Stimulated activated CD8-positive, alpha-beta memory T cell treated with anti-CD3 and anti-CD28 coated beads, Interleukin-4, amount 100 ng/mL, for 48 hours (primary cell): ENCODE data around the gene FAM8A1.

Source experiments
- DNase-seq: peaks from one replicate; pipeline ENCODE4 v3.0.0-alpha.2; 2020

FAM8A1 gene

DNA sequence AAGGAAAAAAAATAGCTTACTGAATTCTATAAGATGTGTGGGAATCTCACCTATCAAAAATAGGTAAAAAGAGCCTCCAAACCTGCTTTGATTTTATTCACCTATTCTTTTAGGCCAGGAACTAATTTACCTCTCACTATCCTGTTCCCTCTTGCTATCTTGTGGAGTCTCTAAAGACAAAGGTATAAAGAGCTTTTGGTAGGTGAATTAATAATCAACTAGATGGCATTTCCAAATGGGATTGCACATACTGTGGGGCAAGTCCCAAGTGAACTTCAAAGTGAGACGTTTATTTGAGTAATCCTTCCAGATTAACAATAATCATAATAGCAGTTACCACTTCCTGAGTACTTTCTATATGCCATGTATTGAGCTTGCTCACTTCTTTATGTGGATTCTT is 2.8 kb downstream of the FAM8A1 start:
- no peak for DNase-seq

DNA sequence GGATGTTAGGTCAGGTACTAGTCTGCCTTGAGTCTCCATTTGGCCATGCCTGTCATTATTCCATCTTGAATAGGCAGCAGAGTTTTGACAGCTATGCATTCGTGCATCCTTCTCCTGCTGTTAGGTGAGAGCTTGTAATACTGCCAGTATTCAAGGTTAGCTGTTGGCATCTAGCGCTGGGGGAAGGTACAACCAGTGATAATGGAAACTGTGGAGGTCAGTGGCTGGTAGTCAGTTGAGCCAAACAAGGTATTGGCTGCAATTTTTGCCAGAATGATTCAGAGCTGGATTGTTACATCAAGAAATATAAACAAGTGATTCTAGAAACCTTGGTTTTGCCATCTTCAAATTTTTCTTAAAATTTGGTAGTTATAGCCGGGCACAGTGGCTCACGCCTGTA is 6.5 kb downstream of the FAM8A1 start:
- no peak for DNase-seq

DNA sequence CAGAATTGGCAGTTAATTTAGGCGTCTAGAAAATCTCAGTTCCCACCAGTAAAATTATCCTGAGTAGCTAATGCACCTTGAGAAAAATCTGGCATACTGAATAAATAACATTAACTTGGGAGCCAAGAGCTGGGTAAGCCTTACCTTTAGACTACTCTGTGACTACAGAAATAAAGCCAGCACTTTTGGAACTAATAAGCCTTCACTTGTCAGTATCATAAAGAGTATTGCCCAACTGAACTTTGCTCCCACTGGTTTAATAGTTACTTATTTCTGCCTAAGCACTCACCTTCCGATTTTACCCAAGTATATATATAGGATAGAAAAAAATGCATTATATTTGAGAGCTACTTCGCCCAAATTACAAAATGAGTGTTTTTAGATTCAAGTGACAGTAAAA is 10.7 kb downstream of the FAM8A1 start:
- DNase-seq, result no peak

DNA sequence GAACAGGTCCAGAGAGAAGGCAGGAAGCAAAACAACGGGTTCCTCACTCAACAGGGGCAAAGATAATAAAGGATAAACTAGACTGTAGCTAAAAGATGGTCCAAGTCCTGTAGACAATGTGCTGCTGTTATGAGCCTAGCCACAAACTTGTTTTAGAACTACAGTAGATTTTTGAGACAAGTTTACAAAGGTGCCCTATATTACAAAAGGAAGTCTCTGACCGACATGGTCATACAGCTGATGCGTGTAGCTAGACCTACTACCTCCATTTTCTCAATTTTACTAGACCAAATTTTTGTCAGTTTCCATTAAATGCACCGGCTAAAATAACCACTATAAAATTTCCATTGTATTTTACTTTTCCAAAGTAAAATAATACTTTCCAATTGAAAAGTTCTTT is 11.9 kb downstream of the FAM8A1 start:
- no peak for DNase-seq

DNA sequence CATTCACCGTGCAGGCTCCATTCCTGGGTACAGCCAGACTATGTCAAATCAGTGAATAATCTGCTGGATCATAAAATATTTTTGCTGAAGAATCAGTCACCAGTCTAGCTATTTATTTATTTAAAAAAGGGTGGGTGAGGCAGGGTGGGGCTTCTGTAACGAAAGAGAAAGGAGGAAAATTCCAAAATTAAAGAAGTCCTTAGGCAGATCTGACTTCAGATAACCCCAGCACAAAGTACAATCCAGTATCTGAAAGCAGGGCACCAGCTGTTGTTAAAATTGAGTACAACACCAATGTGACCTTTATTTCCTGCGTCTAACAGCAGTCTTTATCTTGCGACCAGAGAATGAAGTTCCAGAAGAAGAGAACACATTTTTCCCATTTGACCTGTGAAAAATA is 15.7 kb downstream of the FAM8A1 start:
- DNase-seq, result no peak

DNA sequence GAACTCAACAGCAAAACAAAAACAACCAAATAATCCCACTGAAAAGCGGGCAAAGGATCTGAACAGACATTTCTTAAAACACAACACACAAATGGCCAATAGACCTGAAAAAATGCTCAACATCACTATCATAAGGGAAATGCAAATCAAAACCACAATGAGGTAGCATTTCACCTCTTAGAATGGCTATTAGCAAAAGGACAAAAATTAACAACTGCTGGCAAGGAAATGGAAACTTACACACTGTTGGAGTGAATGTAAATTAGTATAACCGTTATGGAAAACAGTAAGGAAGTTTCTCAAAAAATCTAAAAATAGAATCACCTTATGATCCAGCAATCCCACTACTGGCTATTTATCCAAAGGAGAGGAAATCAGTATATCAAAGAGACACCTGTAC is 20.9 kb downstream of the FAM8A1 start:
- DNase-seq, result no peak

DNA sequence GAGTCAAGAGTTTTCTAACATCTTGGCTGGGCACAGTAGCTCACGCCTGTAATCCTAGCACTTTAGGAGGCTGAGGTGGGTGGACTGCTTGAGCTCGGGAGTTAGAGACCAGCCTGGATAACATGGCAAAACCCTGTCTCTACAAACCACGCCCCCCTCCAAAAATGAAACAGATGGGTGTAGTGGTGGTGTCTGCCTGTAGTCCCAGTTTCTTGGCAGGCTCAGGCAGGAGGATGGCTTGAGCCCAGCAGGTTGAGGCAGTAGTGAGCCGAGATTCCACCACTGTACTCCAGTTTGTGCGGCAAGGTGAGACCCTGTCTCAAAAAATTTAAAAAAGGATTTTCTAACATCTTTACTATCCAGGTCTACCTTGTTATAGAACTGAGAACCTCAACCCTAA is 22.0 kb downstream of the FAM8A1 start:
- DNase-seq, result no peak

DNA sequence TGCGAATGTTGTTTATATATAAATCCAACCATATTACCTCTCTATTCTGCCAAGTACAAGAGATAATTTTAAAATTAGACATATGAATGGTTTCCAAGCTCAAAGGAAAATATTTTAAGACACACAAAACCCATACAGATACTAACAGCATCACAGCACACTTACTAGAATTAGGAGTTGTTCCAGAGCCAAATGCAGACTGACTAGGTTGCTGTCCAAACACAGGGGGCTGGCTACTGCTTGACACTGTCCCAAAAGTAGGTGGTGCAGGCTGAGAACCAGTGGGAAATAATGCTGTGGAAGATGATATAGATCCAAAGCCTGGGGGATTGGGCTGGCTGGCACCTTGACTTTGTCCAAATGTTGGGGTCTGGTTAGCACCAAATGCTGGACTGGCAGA is 24.3 kb downstream of the FAM8A1 start:
- DNase-seq, result no peak

DNA sequence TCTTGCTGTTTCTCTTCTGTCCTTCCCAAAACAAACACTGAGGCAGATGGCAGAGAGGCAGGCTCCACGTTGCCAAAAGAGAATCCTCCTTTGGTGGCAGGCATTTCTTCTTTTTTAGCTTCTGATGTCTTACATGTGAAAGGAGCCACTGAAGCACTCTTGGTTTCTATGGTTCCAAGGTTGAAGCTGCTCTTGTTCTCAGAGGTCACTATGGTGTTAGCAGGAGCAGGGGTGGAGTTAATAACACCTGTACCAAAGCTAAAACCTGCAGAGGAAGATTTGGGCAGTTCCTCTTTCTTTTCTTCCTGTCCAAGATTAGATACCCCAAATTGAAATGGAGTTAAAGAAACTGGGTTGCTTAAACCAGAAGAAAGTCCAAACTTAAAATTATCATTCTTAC is 28.8 kb downstream of the FAM8A1 start:
- no peak for DNase-seq

DNA sequence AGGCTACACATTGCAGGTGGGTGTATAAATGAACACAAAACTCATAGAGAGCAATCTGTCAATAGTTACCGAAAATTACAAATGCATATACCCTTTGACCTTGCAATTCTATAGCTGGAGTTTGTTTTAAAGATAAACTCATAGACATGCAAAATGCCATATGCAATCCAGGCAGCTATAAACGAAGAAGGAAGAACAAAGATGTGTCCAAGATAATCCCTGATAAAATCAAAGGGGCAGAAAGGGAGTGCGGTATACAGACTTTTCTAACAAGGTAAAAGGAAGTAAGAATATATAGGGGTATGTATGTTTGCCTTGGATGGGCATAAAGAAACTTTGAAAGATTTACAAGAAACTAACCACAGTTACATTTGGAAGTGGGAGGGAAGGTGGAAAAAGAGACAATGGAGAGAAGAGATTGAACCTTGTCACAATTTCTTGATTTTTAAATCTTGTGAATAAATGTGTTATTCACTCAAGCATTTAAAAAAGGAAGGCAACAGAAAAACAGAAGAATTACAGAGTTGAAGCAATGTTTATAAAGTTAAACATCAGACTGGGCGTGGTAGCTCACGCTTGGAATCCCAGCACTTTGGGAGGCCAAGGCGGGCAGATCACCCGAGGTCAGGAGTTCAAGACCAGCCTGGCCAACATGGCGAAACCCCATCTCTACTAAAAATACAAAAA is 29.9 kb downstream of the FAM8A1 start:
- no peak for DNase-seq

DNA sequence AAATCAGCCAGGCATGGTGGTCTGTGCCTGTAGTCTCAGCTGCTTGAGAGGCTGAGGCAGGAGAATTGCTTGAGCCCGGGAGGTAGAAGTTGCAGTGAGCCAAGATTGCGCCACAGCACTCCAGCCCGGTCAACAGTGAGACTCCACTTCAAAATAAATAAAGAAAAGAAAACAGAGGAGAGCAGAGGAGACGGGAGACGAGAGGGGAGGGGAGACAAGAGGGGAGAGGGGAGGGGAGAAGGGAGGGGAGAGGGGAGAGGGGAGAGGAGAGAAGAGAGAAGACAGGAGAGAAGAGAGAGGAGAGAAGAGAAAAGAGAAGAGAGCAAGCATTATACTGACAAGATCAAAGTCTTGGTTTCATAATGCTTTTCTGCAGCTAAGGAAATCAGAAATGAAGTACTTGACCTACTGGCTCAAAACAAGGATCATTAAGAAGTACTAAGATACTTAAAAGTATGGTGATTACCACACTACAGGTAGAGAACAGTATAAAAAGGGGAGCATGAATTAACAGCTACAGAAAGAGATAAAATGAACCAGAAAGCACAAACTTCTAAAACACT is 30.5 kb downstream of the FAM8A1 start:
- no peak for DNase-seq

DNA sequence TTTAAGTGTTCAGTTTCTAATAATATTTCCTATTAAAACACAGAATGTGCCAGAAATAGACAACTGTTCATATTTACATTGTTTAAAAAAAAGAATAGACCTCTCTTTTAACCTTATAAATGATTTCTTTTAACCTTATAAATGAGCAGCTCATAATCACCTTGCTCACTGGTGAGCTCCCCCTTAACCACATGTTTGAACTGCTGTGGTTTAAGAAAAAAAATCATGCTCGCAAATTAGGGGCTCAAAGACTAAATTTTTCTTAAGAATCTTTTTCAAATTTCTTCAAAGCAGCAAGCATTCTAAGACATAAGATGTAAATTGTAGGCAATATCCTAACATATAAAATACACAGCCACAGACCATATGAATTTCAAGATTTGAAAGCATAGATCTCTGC is 32.8 kb downstream of the FAM8A1 start:
- no peak for DNase-seq

DNA sequence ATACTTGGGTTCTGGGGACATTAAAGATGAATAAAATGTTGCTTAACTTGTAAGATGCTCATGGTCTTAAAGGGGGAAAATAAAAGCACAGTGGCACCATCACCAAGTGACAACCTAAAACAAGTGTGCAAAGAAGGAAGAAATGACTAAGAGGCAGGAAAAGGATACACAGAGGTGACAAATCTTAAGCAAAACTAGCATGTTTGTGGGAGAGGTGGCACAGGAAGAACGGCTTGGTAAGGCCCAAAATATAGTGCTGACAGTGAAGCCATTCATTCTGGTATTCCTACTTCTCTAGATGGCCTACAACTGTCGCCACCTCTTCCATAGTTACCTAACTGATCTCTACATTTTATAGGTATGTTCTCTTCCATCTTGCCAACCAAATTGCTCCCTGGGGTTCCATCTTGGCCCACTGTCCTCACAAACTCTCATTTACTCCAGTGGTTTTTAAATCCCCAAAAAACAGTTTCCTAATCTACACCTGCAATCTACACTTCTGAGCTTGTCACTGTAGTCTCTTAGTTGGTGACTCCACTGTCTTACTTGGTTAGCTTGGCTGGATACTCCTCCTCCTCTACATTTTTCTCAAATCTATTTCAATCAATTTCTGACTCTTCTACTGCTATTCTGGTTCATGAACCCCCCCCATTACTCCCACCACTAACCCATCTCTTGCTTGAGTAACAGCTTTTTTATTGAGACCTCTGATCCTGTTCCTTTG is 33.5 kb downstream of the FAM8A1 start:
- DNase-seq, result no peak

DNA sequence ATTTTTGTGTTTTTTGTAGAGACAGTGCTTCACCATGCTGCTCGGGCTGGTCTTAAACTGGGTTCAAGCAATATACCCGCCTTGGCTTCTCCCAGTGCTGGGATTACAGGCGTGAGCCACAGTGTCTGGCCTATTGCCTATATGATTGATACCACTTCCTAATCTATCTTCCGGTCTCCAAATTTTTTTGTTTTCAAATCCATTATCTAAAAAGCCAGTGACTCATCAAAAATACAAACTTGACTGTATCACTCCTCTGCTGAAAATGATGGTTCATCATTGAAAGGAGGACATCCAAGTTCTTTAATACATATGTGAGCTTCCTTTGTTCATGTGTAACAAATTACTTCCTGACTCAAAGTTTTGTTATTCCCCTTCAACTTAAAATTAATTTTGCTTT is 35.5 kb downstream of the FAM8A1 start:
- DNase-seq, result no peak

DNA sequence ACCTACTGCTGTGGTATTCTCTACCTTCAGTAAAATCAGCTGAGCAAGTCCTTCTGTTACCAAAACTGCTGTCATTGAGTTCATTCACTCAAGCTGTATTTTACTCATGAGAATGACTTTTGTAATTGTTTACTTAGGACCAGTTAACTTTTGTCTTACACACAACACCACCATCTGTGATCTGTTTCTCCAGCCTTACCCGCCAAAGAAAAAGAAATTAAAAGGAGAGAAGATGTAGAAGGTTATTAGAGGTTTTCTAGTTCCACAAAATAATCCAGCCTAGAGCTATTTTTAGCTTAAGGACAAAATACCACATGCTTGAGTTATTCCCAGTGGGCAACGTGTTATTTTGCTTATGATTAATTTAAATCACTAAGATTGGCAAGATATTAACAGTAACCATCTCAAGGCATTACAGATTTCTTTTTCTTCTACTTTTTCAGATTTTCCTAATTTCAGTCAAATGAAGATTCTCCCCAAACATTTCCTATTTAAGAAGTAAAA is 38.2 kb downstream of the FAM8A1 start:
- no peak for DNase-seq

DNA sequence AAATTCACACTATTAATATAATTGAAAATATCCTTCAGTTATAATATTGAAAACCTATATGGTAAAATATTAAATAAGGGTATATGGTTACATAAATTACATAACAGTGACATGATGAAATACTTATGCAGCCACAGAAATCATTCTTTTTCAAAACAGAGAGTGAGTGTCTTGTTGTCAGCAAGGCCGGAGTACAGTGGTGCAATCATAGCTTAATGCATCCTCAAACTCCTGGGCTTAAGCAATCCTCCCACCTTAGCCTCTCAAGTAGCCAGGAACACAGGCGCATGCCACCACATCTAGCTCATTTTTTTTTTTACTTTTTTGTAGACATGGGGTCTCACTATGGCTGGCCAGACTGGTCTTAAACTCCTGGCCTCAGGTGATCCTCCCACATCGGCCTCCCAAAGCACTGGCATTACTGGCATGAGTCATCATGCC is 40.4 kb downstream of the FAM8A1 start:
- DNase-seq, result no peak

DNA sequence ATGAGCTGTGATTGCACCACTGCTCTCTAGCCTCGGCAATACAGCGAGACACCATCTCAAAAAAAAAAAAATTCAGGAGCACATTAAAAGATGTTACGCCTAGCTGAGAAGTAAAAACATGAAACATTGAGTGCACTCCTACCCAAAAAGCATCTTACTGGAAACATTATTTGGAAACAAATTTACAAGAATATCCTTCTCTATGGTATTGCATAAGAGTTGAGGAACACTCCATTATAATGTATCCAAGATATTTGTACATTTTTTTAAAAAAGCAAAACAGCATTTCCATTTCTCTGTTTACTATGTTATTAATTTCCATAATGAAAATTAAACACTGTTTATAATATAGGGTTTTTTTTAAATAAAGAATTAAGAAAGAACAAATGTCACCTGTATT is 48.6 kb downstream of the FAM8A1 start:
- no peak for DNase-seq

DNA sequence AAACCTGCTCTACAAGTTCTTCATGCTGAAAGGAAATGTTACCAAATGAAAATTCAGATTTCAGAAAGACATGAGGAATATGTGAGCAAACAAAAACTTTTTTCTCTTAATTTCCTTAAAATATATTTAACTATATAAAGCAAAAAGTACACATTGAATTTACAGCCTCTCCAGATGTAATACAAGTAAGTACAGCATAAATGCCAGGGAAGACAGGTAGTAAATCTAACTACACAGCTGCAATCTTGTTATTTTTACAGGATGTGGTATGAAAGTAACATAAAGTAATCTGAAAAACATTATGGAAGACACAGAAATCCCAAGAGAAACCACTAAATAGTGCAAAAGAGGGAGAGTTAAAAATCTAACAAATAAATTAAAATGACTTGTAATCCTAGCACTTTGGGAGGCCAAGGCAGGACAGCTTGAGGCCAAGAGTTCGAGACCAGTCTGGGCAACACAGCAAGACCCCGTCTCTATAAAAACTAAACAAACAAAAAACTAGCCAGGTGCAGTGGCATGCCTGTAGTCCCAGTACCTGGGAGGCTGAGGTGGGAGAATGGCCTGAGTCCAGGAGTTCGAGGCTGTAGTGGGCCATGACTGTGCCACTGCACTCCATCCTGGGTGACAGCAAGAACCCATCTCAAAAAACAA is 50.7 kb downstream of the FAM8A1 start:
- no peak for DNase-seq

DNA sequence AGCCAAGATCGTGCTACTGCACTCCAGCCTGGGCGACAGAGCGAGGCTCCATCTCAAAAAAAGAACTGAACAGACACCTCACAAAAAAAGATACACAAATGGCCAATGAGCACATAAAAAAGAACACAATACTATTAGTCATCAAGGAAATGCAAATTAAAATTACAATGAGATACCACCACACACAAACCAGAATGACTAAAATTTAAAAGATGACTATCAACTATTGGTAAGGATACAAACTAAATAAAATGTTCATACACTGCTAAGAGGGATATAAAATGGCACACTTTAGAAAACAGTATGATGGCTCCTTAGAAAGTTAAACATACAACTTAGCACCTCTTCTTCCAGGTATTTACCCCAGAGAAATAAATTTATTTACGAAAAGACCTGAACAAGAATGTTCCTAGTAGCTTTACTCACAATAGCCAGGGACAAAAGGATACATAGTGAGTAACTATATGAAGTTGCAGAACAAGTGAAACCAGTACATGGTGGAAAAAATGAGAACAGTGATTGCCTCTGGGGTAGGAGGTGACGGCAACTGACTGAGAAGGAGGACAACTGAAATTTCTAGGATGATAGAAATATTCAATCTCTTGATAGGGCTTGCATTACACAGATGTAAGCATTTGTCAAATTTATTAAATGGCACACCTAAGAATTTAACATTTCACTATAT is 53.2 kb downstream of the FAM8A1 start:
- no peak for DNase-seq

DNA sequence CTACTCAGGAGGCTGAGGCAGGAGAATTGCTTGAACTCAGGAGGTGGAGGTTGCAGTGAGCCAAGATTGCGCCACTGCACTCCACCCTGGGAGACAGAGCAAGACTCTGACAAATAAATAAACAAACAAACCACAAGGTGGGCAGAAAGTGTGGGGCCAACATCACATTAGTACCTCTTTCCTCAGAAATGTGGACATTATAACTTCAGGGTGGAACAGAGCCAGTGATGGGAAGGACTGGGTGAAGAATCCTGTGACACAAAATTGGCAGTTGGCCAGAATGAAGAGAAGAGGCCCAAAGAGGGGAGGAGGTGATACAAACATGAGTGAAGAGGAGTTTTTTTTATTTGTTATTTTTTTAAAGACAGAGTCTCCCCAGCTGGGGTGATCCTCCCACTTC is 56.0 kb downstream of the FAM8A1 start:
- DNase-seq, result no peak

DNA sequence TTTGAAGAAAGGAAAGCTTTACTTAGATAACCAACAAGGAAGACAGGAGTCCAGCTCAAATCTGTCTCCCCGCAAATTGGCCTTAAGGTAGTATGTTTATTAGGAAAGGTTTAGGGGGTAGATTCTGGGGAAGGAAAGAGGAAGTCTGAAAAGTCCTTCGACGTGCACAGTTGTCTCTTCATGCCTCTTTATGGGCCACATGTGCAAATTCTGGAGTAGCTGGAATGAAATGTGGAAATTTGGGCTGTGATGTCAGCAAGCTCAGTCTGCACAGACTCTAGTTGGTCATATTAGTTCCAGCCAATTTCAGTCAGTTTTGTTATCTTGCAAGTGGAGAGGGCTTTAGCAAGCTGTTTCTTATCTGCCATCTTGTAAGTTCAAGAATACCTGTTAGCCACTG is 56.5 kb downstream of the FAM8A1 start:
- no peak for DNase-seq
